ENCODE measurements around the gene PIK3CD. TPM values are rescaled to one million over a fixed set of nuclear protein-coding genes. Genes with fewer than 3 reads are reported as not detected.
A peak's percentile ranks its signal among the peaks of the same experiment; 100 is the strongest.

Gene PIK3CD
- total and polyA plus RNA-seq, 2 of the 8 experiments (the other 6 are each of a cell fraction or from before 2014, with no cell fraction given): 20.6 to 24.1 TPM

GRCh38 chr1:9628541-9629444 is 22.7 kb upstream of the PIK3CD start:
- no peaks in the 10 kb centered on the region for H3K36me3 ChIP-seq (ENCODE audit: control insufficient read depth in 2 of 4, insufficient read depth in 4 of 4, low read length in 3 of 4)
- H3K79me2 ChIP-seq (ENCODE audit: control insufficient read depth in 1 of 2, insufficient read depth in 2 of 2, low read length in 2 of 2): no peaks in the 10 kb centered on the region
- H3K27me3 ChIP-seq (replicated peaks in 1 of 4; ENCODE audit: control insufficient read depth in 3 of 4, extremely low read depth in 1 of 4, insufficient read depth in 3 of 4, low read length in 3 of 4): peaks cover 0 to 8% (median 0%) of the 10 kb centered on the region in 4 experiments; a peak in 2 of 7 replicates
- no peak for TF ChIP-seq ZNF274 (IDR thresholded peaks at IDR 0.05; ENCODE audit: borderline replicate concordance, extremely low read depth, low read length)
- no peak for TF ChIP-seq BCL11A (IDR thresholded peaks at IDR 0.05; ENCODE audit: low read depth in 2 of 2, low read length in 2 of 2)
- TF ChIP-seq POLR2A (IDR thresholded peaks at IDR 0.05; ENCODE audit: control extremely low read depth in 1 of 2, low read depth in 2 of 2, low read length in 2 of 2): no peak
- no peak for TF ChIP-seq SP1 (IDR thresholded peaks at IDR 0.05; ENCODE audit: low read depth, low read length)
- no peak for TF ChIP-seq EGR1 (IDR thresholded peaks at IDR 0.05; ENCODE audit: borderline replicate concordance, low read depth, low read length)
- TF ChIP-seq RBBP5 (IDR thresholded peaks at IDR 0.05; ENCODE audit: borderline replicate concordance, low read depth, low read length): no peak
- TF ChIP-seq BRCA1 (IDR thresholded peaks at IDR 0.05; ENCODE audit: low read depth, low read length): no peak
- no peak for TF ChIP-seq CHD2 (IDR thresholded peaks at IDR 0.05; ENCODE audit: low read length)
- no peak overlapping the region for H4K91ac ChIP-seq (replicated peaks; ENCODE audit: insufficient read length, low read length)
- H2BK5ac ChIP-seq (ENCODE audit: low read depth, low read length): no peak overlapping the region
- H4K20me1 ChIP-seq (replicated peaks in 1 of 2; ENCODE audit: control insufficient read depth in 1 of 2, insufficient read depth in 2 of 2, low read length in 2 of 2): no peaks in the 10 kb centered on the region
- H3K9me3 ChIP-seq (ENCODE audit: insufficient read depth in 2 of 2, low read depth in 1 of 2, low read length in 1 of 2): no peaks in the 10 kb centered on the region
- H3K4me3 ChIP-seq (ENCODE audit: extremely low read depth in 1 of 4, insufficient read depth in 2 of 4, low read depth in 3 of 4, low read length in 4 of 4): no peak overlapping the region
- no peak overlapping the region for H3K4ac ChIP-seq (replicated peaks; ENCODE audit: insufficient read length, low read depth, low read length)
- H2BK12ac ChIP-seq (ENCODE audit: low read depth, low read length): peak overlapping the region; percentile 23; the same call in 1 of the 2 replicates
- no peak overlapping the region for H3K56ac ChIP-seq (replicated peaks; ENCODE audit: insufficient read length, low read depth, low read length)
- 0 out of 2 replicates have a peak overlapping the region, but pooled peaks have one; percentile 80 for H2BK20ac ChIP-seq (ENCODE audit: low read length)
- no peak overlapping the region for H3K9ac ChIP-seq (replicated peaks in 1 of 4; ENCODE audit: extremely low read depth in 1 of 4, low read depth in 3 of 4, low read length in 3 of 4)
- FAIRE-seq (no peak), DNase-seq (ENCODE audit: low read depth in 1 of 2, low spot score in 2 of 2) (peak in 1 of 2 experiments; percentile 45)
- H3K4me2 ChIP-seq (ENCODE audit: insufficient read depth in 1 of 2, low read depth in 2 of 2, low read length in 2 of 2): no peak overlapping the region
- H2AK5ac ChIP-seq (ENCODE audit: low read depth, low read length): no peak overlapping the region
- H3K27ac ChIP-seq (ENCODE audit: low read depth, low read length): no peak overlapping the region
- H4K5ac ChIP-seq (ENCODE audit: insufficient read length, low read depth, low read length): no peak overlapping the region
- H3K23ac ChIP-seq (ENCODE audit: insufficient read length): no peak overlapping the region
- 0 out of 2 replicates have a peak overlapping the region, but pooled peaks have one; percentile 80 for H4K8ac ChIP-seq (ENCODE audit: extremely low read depth, insufficient read depth, low read length)
- ChIA-PET POLR2A (ENCODE audit: partially characterized antibody) (interaction anchor here (1.2 to 1.6 kb wide), 3 partner anchors 13 to 98 kb away, joined by 3 to 6 read pairs (median 3); partner anchors contain the start of gene PIK3CD), CTCF (ENCODE audit: partially characterized antibody) (interaction anchor here (0.8 to 7.7 kb wide), 20 partner anchors 8 to 801 kb away, joined by 3 to 77 read pairs (median 6); partner anchors contain the start of genes CENPS and PIK3CD)
- no peak overlapping the region for H2AFZ ChIP-seq (ENCODE audit: low read length)
- no peaks in the 10 kb centered on the region for H3K23me2 ChIP-seq (ENCODE audit: low read depth, low read length)
- peaks cover 0 to 10% (median 8%) of the 10 kb centered on the region in 4 experiments; a peak in 5 of 7 replicates for H3K4me1 ChIP-seq (replicated peaks in 1 of 4; ENCODE audit: control insufficient read depth in 3 of 4, insufficient read depth in 4 of 4, low read length in 3 of 4)
- no peak overlapping the region; the same call in 1 of the 2 replicates for H3K18ac ChIP-seq (ENCODE audit: extremely low read depth, low read length)
- H2BK15ac ChIP-seq (ENCODE audit: low read length): no peak overlapping the region
- H3K14ac ChIP-seq (ENCODE audit: insufficient read length): no peak overlapping the region
- WGBS, 2 experiments (ENCODE audit: extremely low coverage in 1 of 2, insufficient coverage in 1 of 2, insufficient read length in 1 of 2, insufficient replicate concordance in 2 of 2, low coverage in 1 of 2, low lambda C conversion rate in 2 of 2, missing lambda C conversion rate in 1 of 2): 86% methylated on average over 17 of the region's 23 CpGs; no CpG with 5 or more reads in 1 of the 2 experiments
- no peak overlapping the region for H2BK120ac ChIP-seq (replicated peaks; ENCODE audit: low read depth, low read length)
- no peaks in the 10 kb centered on the region for H3K79me1 ChIP-seq (ENCODE audit: low read depth, low read length)

All from H1 (cell line).